ENCODE data around the gene NT5C1B.

Gene NT5C1B

DNA sequence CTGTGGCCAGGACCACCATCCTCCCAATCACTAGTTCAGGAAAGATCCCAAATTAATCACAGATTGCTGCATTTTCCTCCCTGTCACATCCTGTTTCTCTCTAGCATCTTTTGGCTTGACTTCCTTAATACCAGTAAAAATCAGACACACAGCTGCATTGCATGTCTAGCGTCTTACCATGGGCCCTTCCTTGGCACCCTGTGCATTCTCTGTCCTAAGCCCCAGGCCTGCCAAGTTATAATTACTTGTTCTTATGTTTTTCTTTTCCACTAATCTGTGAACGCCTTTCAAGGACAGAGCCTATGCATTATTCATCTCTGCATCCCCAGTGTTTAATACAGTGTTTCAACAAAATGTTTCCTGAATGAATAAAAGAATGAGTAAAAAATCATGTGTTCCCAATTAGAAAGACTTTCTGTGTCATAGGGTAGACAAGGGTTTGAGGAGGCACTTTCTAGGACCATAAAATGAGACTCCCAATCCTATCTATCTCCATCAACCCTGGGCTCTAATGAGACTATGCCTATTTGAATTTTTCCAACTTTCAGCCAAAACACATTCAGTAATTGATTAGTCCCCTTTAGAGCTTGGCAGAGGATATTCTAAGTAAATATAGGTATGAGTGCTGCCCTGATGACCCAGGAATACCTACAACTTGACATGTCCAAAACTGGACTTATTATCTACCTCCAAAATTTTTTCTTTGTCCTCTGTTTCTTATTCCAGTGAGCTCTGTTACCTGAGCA, 10.3 kb upstream of the NT5C1B start:
- DNase-seq = no peak

DNA sequence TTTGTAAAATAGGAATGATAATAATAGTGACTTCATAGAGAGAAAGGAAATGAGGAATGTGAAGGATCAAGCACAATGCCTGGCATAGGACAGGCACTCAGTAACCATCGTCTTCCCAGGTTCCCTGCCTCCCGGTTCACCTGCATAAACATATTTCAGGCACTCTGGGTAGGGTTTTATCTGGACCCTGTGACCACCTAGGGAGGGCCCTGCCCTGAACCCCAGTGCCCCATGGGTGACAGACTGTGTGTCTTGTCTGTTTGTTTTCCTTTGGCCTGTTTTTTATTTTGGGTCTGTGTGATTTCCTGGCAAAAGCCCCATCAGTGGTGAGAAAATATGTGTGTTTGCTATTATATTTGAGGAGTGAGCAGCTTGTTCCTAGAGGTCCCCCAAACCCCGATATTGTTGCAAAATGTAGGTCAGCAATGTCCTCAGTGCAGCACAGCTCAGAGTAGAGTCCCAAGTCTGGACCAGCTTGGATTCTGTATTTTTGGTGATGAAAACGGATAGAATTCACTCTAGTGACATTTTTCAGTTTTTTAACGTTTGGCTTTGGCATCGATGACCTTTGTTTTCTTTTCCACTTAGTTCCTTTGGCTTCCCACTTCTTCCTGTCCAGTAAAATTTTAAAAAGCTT, 9.6 kb upstream of the NT5C1B start:
- no peak for DNase-seq

DNA sequence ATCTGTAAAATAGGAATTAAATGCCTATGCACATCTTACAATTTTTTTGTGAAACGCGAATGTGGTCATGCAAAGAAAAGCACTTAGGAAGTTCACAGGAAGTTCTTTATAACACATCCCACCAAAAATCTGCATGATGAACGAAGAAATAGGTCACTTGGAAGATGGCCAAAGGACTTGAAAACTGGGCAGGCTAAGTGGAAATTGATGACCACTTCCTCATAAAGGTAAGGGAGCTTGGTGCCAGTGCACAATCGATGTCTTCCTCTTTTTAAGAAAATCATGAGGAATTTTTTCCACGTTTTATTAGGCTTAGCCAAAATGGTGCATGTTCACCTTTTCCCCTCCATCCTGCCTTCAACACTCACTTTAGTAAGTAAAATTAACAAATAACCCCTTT, 8.2 kb upstream of the NT5C1B start:
- DNase-seq = no peak

DNA sequence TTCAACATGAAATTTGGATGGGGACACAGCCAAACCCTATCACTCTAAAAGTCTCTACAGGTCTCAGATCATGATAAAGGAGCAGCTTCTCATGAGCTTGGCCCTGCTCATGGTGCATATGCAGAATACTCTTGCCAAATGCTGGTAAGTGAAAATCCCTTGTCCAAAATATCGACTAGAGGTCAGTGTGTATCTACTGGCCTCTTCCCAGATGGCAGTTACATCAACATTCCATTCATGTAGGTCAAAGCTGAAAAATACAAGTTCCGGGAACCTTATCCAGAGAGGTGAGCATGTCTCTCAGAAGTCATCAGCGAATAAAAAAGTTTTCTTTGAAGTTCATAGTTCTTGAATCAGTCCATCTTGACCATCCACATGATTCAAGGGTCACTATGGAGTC, 7.6 kb upstream of the NT5C1B start:
- no peak for DNase-seq

DNA sequence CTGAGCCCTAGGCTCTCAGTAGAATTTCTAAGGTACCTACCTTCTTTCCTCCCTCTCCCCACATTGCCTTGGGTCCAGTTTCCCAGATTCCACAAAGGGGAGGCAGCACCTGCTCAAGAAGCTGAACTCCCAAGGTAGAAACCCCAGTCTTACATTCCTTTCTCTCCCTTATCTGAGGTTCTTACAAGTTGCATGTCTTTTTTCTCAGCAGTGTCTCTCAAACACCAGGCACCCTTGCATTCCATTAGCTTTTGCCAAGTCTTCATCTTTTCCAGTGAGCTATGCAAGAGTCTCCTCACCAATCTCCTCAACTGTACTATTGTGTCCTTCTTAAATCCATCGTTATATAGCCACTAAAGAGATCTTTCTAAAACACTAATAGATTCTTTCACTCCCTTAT, 4.1 kb upstream of the NT5C1B start:
- no peak for DNase-seq

DNA sequence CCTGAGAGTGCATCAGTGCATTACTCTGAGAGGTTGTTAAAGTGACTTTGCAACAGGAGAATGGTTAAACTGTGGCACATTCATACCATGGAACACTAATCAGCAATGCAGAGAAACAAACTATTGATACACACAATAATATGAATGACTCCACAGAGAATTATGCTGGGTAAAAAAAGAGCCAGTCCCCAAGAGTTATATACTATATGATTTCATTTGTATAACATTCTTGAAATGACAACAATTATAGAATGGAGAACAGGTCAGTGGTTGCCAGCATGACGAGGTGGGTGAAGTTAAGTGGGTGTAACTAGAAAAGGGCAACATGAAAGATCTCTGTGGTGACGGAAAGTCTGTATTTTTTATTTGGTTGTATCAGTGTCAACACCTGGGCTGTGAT, 3.0 kb upstream of the NT5C1B start:
- no peak for DNase-seq

DNA sequence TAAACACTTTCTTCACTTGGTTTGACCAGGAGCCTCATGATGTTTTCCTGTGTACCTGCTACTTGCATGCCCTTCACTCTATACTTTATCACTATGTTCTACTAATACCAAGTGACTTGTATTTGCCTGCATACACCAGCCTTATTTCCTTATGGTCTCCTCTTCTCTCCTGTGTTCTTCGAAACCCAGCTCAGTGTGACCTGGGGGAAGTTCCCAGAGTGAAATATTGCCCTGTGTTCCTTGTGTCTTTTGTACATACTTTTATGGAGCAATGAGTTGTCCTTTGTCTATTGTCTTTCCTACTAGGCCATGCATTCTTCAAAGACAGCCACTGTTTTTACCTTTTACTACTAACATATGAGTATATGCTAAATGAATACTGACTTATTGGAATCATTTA, 567 bp downstream of the NT5C1B start:
- DNase-seq = no peak

DNA sequence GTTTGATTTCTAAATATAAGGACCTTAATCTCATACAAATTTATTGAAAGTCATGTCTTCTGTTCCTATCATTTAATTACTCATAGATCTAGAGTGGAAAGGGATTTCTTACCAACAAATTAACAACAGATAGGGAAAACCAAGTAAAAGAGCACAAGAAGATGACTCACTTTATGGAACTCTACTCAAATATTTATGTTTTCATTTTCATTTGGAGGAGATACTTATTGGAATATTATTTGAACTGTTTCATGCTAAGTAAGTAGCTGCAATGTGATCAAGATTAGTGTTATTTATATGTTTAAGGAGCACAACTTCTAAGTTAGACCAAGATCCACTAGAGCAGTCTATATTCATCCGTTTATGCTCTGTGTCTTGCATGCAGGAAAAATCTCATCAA, 1.3 kb downstream of the NT5C1B start:
- DNase-seq = no peak

DNA sequence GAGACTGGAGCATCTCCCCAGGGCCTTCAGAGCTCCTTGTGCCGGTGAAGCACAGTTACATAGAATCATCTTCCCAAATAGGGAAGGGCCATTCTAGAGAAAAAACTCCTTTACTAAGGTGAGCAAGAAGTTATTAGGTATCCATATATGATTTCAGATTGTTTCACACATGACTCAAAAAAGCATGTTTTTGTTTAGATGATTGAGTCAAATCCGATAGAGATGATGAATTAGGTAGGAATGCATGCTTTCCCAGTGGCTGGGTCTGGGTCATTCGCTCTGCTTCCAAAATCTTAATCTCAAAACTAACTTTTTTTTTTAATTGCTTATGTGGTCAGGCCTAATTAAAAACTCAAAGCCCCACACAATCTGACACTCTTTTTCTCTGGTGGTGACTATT, 3.8 kb downstream of the NT5C1B start:
- DNase-seq = no peak

DNA sequence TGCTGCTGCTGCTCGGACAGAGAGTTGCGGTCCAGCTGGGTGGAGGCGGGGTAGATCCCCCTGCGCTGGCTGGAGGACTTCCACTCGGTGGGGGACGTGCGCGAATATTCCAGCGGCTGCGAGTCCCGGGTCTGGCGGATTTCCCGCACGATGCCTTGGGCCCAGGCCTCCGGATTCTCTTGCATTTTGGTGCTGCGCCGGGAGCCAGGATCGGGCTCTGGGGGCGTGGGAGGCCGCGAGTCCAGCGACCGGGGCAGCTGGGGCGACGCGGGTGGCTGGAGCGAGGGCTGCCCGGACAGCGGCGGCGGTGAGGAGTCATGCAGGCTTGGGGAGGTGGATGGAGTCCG, 4.8 kb downstream of the NT5C1B start:
- no peak for DNase-seq

DNA sequence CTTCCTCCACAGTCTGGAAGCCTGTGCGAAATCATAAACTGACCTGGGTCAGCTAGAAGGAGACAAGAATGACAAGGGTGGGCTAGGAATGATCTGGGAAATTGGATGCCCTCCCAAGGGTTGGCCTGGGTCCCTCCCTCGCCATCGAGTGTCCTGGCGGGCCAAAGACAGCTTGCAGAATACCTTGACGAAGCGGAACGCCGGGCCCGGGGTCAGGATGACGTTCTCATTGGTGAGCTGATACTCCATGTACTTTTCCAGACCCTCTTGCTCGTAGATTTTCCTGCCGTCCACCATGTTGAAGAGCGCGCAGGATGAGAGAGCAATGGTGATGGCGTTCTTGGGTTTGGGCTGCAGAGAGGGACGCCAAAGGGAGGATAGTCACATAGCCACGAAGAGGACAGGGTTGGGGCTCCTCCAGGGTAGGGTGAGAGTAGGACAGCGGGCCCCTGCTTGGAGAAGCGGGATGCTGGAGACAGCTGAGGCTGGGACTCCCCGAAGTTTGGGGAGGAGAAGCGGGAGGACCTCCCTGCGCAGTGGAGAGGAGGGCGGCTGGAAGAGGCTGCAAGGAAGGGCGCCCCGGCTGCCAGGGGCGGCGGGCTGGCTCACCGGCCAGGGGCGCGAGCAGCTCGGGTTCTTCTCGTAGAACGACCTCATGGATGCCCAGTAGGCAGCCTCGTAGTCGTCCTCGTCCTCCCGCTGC, 5.3 kb downstream of the NT5C1B start:
- no peak for DNase-seq

DNA sequence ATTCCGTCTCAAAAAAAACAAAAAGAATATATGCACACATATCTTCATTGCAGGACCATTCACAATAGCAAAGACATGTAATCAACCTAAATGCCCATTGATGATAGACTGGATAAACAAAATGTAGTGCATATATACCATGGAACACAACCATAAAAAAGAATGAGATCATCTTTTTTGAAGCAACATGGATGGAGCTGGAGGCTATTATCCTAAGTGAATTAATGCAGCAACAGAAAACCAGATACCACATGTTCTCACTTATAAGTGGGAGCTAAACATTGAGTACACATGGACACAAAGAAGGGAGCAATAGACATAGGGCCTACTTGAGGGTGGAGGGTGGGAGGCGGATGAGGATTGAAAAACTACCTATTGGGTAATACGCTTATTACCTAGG, 8.8 kb downstream of the NT5C1B start:
- DNase-seq = no peak

DNA sequence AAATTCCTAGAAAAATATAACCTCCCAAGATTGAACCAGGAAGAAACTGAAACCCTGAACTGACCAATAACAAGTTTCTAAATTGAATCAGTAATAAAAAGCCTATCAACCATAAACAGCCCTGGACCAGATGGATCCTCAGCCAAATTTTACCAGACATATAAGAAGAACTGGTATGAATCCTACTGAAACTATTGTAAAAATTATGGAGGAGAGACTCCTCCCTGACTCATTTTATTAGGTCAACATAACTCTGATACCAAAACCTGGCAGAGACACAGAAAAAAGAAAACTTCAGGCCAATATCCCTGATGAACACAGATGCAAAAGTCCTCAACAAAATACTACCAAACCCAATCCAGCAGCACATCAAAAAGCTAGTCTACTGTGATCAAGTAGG, 11.3 kb downstream of the NT5C1B start:
- no peak for DNase-seq

DNA sequence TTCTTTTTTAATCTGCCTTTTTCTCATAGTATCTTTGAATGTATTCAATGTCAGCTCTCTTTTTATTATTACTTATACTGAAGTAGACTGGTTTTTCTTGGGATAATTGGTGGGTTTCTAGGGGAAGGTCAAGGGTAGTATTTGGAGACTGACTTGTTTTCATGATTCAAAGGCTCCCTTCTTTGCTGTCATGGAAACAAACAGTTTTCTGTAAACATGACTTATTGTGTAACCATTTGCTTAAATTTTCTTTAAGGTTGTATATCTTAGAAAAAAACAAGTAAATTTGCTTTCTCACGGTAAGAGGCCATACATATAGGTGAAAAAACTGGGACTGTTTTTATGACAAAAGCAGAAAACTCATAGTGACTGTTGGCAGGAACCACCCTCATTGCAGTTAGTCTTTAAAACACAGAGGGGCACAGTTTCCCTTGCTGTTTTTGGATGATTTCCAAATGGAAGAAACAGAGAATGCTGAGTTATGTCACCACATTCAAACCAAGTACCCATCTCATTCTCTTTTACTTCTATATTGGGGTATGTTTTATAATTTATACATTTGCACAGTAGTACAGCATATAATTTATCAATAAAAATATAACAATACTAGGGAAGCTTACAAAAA, 23.1 kb downstream of the NT5C1B start:
- DNase-seq = no peak

DNA sequence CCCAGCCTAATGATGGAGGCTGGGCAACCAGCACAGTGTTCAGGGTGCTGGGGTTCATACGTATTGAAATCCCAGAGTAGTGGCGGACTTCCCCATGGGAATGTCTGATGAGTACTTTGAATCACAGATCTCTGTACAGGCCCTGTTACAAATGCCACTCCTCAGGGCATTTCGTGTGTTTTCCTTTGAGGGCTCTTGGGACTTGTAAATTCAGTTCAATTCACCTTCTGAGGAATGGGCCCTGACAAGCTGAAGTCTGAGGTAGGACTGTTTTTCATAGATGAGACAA, 28.6 kb downstream of the NT5C1B start:
- no peak for DNase-seq

DNA sequence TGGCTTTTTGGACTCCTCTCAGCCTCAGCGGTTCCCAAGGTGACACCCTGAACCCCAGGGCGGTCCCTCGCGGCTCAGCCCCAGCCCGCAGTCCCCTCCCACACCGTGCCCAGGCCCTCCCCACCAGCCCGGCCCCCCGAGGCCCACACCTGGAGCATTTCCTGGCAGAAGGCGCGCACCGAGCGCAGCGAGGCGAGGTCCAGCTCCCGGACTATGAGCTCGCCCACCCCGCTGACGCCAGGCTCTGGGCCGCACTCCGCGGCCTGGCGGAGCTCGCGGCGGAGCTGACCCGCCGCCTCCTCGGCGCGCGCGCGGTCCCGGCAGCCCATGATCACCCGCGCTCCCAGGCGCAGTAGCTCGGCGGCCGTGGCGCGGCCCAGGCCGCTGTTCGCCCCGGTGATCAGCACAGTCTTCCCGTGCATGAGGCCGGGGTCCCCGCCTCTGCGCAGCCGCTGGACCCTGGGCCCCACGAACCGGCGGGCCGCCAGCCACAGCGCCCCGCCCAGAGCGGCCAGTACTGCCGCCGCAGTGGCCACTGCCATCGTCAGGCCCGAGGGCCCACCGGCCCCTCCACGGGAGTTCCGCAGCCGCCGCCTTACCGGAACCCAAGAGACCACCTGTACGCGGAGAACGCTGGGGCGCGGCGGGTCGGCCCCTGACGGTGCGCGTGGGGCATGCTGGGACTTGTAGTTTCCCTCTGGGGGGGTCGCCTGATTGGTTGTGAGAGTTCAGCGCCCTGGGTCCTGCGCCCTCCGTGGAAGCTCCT, 29.2 kb downstream of the NT5C1B start, which contains the start of gene RDH14:
TSS of gene RDH14 (minus strand) at position 623 of the 766 bp plus-strand sequence. CDS start at position 542, 81 bp downstream.
- peak; percentile 92 for DNase-seq

DNA sequence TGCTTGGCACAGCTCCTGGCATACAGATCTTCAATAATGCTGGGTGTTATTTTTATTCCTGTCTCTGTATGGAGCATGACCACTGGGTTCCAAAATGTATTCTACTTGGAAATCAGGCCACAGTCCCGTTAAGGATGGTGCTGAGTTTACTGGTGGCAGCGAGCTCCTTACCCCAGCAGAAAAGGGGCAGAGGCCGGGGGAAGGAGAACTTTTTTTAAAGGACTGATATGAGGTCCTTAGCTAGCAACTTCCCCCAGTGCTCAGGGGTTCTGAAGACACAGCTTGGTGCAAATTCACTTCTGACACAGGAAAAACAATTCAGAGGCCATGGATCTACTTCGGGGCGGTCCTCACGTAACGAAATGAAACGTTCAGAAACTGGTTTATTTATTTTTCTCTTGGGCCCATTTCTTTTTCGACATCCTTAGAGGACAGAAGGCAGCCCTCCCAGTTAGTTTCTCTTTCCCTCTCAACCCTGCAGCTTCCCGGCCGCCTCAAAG, 29.8 kb downstream of the NT5C1B start:
- no peak for DNase-seq

DNA sequence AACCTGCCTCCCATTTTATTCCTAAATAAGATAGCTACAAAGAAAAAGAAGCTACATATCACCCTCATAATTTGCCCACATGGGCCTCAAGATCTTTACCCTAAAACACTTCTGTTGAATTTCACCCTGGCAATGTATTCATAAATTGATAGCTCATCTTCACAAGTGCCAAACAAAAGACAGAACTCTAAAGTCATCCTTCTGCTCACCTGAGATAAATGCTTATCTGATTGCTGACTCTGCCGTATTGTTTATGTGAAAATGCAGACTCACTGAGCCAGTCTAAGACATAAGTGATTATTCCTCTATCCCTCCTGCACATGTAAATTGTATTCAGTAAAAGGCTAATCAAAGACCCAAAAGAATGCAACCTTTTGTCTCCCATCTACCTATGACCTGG, 30.9 kb downstream of the NT5C1B start:
- DNase-seq = no peak

DNA sequence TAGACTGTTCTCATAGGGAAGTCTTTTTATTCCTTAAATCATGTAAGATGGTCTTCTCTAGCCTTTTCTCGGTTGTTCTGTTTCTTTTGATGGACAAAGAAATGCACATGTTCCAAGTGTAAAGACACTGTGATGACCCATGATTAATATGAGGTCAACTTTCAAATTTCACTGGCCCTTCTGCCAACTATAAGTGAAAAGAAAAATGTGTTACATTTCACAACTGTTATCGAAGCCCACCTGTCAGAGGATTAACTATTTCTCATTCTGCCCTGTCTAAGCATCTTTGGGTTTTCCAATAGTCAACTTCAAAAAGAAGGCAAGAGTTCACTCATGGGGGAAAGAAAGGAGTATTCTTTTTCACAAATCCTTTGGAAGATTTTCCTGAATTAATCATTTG, 32.2 kb downstream of the NT5C1B start:
- no peak for DNase-seq

DNA sequence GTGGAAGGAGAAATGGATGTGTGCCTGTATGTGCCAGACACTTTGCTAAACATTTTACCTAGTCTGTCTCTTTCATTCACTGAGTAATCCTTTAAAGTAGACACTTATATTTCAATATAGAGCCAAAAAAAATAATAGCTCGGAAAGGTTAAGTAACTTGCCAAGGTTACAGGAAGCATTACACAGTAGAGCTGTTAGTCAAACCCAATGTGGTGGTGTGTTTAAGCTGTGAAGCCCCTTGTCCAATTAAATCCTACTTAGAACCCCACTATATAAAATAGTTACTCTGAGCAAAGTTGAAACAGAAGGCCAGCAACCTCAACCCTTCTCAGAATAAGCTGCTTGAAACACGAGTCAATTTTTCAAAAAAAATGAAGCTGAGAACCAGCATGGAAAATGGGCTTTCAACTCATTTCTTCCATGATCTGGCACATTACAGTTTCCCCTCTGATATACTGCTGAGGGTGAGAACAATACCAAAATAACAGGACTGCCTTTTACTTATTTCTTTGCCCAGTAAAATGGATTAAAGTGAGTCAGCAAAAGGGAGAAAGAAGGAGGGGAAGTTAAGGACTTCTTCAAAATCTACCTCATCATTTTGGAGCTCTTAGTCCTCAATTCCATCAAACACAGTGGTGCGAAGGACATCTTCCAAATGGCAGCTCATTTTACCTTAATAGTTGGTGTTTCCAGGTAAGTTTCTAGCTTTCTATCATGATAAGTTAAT, 36.9 kb downstream of the NT5C1B start:
- no peak for DNase-seq

DNA sequence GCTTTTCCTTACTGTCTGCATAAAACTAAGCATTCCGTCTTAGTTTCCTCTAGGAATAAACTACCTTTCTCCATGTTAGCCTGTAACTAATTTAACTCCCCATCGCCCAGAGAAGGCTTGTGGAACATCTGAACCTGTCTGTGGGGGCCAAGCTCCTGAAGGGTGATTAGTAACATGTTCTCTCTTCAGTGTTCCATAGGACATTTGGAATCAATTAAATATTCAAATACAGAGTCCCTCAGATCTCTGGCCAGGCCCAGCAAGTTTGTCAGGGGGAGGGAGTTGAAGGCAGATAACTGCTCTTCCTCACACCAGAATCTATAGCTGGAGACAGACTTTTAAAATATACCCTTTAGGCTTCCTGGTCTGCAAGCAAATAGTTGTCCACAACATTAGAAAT, 37.7 kb downstream of the NT5C1B start:
- no peak for DNase-seq

DNA sequence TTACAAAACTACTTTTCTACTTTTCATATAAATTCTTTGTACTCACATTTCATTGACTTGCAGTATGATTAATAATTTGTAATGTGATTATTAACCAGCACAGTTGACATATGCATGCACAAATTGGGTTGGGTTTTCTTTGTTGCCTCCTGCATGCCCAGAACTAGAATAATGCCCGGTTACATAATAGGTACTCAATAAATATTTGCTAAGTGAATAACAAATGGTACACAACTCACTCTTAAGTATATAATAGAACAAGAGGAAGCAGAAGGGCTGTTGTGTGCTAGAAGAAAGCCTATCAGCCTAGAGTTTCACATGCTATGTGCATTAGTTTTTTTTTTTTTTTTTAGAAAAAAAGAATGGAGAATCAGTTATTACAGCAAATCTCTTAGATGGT, 38.2 kb downstream of the NT5C1B start:
- no peak for DNase-seq
